Measurements from ENCODE around the gene AADACL4.

DNA sequence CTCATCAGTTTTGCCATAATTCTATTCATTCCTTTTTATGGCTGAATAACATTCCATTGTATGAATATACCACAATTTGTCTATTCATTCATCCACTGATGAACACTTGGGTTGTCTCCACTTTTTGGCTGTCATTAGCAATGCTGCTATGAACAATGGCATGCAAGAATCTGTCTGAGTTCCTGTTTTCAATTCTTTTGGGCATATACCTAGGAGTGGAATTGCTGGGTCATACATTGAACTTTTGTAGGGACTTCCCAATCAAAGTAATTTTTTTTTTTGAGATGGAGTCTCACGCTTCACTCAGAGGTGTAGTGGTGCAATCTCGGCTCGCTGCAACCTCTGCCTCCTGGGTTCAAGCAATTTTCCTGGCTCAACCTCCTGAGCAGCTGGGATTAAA lies 34.9 kb downstream of the AADACL4 start:
- TF ChIP-seq, protein P1, sequence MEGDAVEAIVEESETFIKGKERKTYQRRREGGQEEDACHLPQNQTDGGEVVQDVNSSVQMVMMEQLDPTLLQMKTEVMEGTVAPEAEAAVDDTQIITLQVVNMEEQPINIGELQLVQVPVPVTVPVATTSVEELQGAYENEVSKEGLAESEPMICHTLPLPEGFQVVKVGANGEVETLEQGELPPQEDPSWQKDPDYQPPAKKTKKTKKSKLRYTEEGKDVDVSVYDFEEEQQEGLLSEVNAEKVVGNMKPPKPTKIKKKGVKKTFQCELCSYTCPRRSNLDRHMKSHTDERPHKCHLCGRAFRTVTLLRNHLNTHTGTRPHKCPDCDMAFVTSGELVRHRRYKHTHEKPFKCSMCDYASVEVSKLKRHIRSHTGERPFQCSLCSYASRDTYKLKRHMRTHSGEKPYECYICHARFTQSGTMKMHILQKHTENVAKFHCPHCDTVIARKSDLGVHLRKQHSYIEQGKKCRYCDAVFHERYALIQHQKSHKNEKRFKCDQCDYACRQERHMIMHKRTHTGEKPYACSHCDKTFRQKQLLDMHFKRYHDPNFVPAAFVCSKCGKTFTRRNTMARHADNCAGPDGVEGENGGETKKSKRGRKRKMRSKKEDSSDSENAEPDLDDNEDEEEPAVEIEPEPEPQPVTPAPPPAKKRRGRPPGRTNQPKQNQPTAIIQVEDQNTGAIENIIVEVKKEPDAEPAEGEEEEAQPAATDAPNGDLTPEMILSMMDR (IDR thresholded peaks at IDR 0.05), result no peak
- no peak for TF ChIP-seq POLR2A (IDR thresholded peaks at IDR 0.05)

All from heart left ventricle (tissue), 13 donors.